GM18907 (cell line): Measurements from ENCODE around the gene PLB1.
"Not testable (repeated sequence)": the region's sequence is repeated elsewhere in the genome, so short reads cannot be mapped to it uniquely, and the experiment has no call there.

Experiments used
- ATAC-seq: cut with Tn5 transposase; IDR thresholded peaks from one replicate; pipeline ENCODE4 v1.9.1; 2021; ENCODE audit warnings: mild to moderate bottlenecking, moderate library complexity; ENCODE audit not compliant: unreplicated experiment

Gene PLB1

DNA sequence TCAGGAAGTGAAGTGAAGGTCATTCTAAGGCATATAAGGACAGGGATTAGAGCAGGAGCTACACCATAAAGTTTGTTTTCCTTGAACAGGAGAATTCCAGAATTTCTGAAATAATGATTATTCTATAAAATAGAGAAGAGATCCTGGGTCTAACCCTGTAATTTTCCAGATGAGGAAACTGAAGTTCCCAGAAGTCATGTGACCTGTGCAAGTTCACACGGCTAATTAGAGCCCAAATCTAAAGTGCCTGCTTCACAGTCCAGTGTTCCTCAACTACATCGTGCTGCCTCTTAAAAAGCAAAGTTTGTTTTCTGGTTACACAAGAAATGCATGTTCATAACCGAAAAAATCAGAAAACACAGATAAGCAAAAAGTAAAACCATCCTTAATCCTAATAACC, 34.9 kb downstream of the PLB1 start:
- ATAC-seq = no peak

DNA sequence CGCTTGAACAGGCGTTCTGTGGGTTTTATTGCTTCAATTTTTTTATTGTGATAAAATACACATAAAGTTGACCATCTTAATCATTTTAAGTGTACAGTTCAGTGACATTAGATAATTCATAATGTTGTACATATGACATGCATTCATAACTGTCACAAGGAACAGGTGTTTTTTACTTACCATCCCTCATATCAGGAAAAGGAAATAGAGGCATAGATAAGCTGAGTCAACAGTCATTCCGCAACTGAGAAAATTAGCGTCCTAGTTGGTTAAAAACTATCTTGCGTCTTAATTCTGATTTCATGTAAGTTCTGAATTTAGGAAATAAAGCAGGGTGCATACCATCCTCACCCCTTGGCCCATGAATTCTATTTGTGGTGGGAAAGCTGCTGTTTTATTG, 36.5 kb downstream of the PLB1 start:
- ATAC-seq = no peak

DNA sequence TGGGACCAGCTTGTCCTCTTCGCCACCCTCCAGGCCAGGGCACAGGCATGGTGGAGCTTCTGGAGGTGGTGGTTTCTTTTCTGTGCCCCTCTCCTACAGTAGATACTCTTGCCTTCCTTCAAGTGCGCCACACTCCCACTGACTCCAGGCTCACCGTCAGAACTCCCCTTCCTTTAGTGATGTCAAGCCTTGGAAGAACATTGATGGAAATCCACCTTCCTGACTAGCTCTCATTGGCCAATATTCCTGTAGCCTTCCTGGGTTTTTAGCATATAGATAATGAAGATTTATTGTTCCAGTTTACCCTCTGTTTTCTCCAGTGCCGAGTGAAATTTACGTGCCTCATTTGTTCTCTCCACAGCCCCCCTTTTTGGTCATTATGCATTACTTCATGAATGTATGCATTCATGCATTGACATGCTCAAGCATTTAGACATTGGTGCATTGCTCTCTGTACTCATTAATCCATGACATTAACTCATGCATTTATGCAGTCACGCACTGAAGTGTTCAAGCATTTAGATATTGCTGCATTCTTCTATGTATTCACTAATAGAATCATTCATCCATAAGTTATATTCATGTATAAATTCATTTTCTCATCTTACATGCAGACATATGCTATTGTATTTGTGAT, 37.3 kb downstream of the PLB1 start:
- ATAC-seq = no peak

DNA sequence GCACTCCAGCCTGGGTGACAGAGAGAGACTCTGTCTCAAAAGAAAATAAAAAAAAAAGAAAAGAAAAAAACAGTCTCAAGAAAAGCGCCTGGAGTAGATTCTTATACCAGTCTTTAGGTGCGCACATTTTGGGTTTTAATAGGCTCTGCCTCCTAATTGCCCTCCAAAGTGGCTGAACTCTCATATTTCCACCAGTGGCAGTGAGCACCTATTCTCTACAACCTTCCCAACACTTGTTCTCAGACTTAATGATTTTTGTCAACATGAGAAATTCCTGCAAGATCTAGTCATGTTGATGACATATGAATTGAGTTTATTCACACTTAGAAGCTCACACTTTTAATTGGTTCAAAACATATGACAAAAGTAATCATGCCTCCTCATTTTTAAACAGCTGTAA, 39.0 kb downstream of the PLB1 start:
- no peak for ATAC-seq

DNA sequence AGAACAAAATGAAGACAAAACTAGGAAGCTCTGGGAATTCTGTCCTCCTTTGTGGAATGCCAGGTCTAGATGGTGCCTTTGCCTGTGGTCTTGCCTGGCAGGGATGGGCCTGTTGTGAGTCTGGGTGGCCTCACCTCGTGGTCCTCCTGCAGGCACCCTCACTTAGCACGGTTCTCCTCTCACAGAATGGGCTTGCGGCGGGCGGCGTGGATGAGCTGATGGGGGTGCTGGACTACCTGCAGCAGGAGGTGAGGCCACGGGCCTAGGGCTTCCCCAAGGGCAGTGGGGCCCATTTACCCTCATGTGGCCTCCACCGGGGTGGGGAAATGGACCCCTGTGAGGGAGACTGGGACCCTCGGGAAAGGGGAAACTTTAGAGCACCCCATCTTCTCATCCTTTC, 42.3 kb downstream of the PLB1 start:
- ATAC-seq = no peak

GRCh38 chr2:28538652-28539051, 42.8 kb downstream of the PLB1 start:
- ATAC-seq = no peak

- no peak for ATAC-seq
Observed at GRCh38 chr2:28539118-28539541, 43.3 kb downstream of the PLB1 start.

GRCh38 chr2:28543316-28544035, 47.6 kb downstream of the PLB1 start:
- ATAC-seq = no peak

DNA sequence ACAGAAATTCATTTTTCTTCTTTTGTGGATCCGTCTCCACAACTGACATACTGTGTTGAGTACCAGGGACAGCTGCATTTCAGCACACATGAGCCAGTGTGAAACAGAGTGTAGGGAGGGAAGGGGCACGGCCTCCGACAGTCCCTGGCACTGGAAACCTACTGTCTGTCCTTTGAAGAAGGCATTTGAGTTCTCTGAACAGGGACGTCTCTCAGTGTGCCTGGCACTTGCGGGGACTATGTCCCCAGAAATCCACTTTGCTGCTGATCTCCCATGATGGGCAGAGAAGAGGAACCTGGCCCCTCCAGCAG, 48.1 kb downstream of the PLB1 start:
- no peak for ATAC-seq

DNA sequence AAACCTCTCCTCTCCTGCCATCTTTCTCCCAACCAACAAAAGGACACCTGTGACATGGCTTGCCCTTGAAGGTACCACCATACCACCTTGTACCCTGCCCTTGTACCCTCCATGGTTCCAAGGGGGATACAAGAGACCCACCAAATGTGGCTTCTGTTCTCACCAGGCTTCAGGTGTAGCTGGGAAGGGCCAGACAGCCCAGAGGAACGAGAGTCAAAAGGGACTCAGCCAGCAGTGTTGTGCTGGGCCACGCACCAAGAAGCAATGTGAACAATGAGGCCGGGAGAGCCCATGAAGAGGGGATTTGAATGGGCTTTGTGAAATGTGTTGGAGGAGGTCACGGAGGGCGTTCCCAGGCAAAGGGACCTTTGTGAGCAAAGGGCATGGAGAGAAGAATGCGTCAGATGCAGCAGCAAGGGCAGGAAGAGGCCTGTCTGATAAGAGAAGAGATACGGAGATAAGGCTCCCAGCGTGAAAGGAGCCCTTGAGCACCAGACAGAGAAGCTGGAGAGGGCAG, 48.6 kb downstream of the PLB1 start:
- no peak for ATAC-seq

GRCh38 chr2:28544922-28545589, 49.2 kb downstream of the PLB1 start:
- no peak for ATAC-seq

GRCh38 chr2:28545590-28546200, 49.8 kb downstream of the PLB1 start:
- ATAC-seq = no peak

DNA sequence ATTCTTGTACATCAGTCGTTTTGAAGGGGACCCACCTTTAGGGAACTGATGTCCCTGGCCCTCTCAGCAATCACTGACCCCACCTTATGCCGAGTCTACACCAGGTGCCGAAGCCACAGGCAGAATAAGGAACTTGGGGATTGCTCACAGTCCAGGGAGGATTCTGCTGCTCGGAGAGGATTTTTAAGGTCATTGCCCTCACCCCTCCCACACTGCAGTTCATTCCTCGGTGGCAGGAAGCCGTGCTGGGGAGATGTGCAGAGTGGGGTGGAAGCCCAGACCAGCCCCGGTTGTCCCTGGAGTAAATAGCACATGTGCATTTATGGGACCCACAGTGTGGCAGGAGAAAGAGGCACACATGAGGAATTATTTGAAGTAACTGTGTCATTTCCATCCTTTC, 50.4 kb downstream of the PLB1 start:
- no peak for ATAC-seq

DNA sequence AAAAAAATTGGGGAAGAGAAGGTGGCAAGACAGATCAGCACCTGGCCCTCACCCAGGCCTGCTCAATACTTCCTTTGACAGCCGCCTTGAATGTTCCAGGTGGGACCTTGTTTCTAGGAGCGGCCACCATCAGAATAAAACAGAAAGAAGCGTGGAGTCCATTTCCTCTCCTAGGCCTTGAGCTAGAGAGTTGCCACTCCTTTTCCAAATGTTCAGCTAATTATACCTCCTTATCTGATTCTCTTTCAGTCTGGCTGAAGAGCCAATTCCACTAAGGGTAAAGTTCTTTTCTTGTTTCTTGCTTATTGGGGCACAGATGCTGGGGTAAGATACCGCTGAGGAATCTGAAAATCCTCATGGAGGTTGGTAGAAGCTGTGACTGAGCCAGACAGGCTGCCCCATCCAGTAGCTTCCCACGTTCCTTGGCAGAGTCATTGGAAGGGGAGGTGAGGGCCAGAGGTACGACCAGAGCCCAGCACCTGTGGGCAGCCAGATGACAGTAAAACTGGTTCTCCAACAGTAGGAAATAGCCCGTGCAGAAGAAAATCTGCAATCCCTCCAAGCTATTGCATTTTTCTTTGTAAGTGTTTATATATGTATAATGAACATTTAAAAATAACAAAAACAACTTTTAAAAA, 51.5 kb downstream of the PLB1 start:
- no peak for ATAC-seq

GRCh38 chr2:28547906-28548600, 52.2 kb downstream of the PLB1 start:
- no peak for ATAC-seq

DNA sequence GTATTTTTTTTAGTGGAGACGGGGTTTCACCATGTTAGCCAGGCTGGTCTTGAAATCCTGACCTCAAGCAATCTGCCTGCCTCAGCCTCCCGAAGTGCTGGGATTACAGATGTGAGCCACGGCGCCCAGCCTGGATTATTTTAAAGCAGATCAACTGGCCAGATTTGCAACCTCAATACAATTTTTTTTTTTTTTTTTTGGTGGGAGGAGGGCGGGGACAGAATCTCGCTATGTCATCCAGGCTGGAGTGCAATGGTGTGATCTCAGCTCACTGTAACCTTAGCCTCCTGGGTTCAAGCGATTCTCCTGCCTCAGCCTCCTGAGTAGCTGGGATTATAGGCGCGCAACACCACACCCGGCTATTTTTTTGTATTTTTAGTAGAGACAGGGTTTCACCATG, 54.5 kb downstream of the PLB1 start:
- not testable (repeated sequence) for ATAC-seq

DNA sequence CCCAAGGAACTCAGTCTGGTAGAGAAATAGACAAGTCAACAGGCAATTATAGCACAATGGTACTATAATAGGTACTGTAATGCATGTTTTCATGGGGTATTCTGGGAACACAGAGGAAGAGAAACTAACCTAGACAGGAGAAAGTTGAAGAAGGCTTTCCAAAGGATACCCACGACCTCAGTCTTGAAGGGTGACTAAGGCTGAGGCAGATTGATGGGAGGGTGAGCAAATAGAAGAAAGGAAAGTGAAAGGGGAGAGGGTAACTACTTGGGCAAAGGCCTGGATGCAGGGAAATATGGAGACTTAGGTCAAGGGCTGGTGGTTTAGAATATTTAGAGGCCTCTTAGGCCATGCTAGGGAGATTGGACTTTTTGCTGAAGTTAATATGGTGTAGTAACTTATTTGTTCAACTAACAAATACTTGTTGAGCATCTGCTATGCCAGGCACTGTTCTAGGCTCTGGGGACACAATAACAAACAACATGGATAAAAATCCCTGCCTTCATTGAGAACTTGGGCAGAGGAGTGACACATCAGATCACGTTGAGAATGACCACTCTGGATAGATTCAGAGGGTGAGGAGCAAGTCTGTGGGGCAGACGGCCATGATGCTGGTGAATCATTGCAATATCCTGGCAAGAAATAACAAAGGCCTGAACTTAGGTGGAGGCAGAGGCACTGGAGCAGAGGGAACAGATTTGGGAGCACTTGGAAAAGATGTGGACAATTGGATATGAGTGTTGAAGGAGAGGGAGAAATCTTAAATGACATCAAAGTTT, 56.4 kb downstream of the PLB1 start:
- ATAC-seq = no peak

- ATAC-seq = no peak
Observed at GRCh38 chr2:28556303-28556702, 60.4 kb downstream of the PLB1 start.

- ATAC-seq = no peak
Observed at GRCh38 chr2:28557389-28558131, 61.7 kb downstream of the PLB1 start.
